Endothelial cell (in vitro differentiated cells): ENCODE measurements around the gene GPN1. TPM values are rescaled to one million over a fixed set of nuclear protein-coding genes. Genes with fewer than 3 reads are reported as not detected.

Experiments
- DNase-seq: peaks from one replicate; pipeline ENCODE4 v3.0.0; 2021; ENCODE audit warnings: low spot score
- H3K27ac Mint-ChIP-seq: one replicate; pipeline ENCODE4 v1.8.0; 2021; ENCODE audit warnings: mixed read lengths, inconsistent platforms; ENCODE audit not compliant: unreplicated experiment
- H3K27me3 Mint-ChIP-seq: one replicate; pipeline ENCODE4 v1.8.0; 2021; ENCODE audit warnings: mild to moderate bottlenecking, moderate library complexity, mixed read lengths, inconsistent platforms; ENCODE audit not compliant: unreplicated experiment
- H3K36me3 Mint-ChIP-seq: one replicate; pipeline ENCODE4 v1.8.0; 2021; ENCODE audit warnings: mild to moderate bottlenecking, low read depth, mixed read lengths, inconsistent platforms; ENCODE audit not compliant: unreplicated experiment
- H3K4me1 Mint-ChIP-seq: one replicate; pipeline ENCODE4 v1.8.0; 2021; ENCODE audit warnings: mild to moderate bottlenecking, mixed read lengths, inconsistent platforms; ENCODE audit not compliant: unreplicated experiment
- H3K4me3 Mint-ChIP-seq: one replicate; pipeline ENCODE4 v1.8.0; 2021; ENCODE audit warnings: mild to moderate bottlenecking, mixed read lengths, inconsistent platforms; ENCODE audit not compliant: unreplicated experiment
- H3K9me3 Mint-ChIP-seq: one replicate; pipeline ENCODE4 v1.8.0; 2021; ENCODE audit warnings: mixed read lengths, inconsistent platforms; ENCODE audit not compliant: unreplicated experiment
- total RNA-seq: library from RNA; stranded (reverse); fragmentation: NEBNext Ultra II Directional; extraction: Animal tissue kit (Norgen Biotek cat#: 25700); gene quantifications from one replicate; pipeline ENCODE4 v1.2.1, GENCODE V29; 2021; ENCODE audit not compliant: unreplicated experiment
- TF ChIP-seq, protein P1 (sequence below): fragments of 200-600 bp; sonication (generic); IDR thresholded peaks from one replicate; pipeline ENCODE4 v1.5.0; 2021; ENCODE audit warnings: antibody characterized with exemption; ENCODE audit not compliant: unreplicated experiment

GPN1 gene
- total RNA-seq, 1 donor from 2014 or later, result 39.7 TPM

DNA sequence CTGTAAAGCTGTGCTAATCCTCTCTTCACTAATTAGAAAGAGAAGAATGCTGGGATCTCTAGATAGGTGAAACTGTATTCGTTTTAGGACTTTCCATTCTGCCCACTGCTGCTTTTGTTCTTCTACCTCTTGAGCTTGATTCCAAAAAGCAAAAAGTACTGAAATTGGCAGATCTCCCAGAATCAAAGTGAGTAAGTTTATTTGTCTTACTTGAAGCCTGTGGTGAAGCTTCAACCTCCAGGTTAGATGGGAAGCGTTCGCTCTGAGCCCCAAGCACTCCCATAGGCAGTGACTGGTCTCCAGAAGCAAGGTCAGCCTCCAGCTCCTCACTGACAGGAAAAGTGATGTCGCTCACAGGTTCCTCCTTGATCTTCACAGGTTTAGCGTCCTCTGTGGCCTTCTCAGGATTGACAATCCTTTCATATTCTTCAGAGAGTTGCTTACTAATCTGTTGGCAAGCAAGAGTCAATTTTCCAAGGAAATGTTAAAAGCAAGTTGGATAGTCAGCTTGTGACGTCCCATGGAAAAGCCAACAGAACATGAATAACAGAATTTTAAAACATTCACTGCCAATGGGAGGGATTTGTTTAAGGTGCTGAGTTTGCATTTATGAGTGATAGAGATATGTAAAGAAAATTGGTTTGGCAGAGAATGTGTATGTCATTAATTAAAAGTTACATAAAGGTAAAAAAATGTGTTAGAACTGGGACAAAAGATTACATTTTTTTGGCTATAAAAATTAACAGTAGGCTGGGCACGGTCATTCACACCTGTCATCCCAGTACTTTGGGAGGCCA, 26.5 kb downstream of the GPN1 start:
- TF ChIP-seq, protein P1, sequence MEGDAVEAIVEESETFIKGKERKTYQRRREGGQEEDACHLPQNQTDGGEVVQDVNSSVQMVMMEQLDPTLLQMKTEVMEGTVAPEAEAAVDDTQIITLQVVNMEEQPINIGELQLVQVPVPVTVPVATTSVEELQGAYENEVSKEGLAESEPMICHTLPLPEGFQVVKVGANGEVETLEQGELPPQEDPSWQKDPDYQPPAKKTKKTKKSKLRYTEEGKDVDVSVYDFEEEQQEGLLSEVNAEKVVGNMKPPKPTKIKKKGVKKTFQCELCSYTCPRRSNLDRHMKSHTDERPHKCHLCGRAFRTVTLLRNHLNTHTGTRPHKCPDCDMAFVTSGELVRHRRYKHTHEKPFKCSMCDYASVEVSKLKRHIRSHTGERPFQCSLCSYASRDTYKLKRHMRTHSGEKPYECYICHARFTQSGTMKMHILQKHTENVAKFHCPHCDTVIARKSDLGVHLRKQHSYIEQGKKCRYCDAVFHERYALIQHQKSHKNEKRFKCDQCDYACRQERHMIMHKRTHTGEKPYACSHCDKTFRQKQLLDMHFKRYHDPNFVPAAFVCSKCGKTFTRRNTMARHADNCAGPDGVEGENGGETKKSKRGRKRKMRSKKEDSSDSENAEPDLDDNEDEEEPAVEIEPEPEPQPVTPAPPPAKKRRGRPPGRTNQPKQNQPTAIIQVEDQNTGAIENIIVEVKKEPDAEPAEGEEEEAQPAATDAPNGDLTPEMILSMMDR, result no peak
- Mint-ChIP-seq H3K4me1 (peaks cover 5% of the 10 kb centered on the region), H3K27ac (no peak overlapping the region), H3K9me3 (no peaks in the 10 kb centered on the region), H3K4me3 (no peak overlapping the region), H3K36me3 (peaks cover 38% of the 10 kb centered on the region), H3K27me3 (no peaks in the 10 kb centered on the region)
- DNase-seq, result no peak

DNA sequence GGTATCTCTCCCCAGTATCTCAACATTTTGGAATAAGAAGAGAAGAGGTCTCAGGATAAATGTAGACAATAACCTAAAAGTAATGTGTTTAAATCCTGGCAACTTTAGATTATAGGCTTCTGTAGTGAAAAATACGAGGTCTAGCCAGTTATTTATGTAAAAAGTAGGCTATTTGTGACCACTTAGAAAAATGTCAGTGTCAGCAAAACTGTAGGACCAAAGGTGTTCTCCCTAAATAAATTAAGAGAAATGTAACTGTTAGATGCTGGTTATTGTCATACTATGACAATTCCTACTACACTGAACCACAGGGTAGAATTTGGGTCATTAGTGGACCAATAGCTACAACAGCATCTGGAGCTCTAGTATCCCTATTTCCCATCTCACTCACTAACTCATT, 32.5 kb downstream of the GPN1 start:
- Mint-ChIP-seq H3K4me1 (peaks cover 26% of the 10 kb centered on the region), H3K27ac (no peak overlapping the region), H3K36me3 (peaks cover 21% of the 10 kb centered on the region), H3K9me3 (no peaks in the 10 kb centered on the region), H3K27me3 (peaks cover 3% of the 10 kb centered on the region), H3K4me3 (peak overlapping the region; percentile 6)
- TF ChIP-seq, protein P1, result no peak
- DNase-seq, result no peak

- peaks cover 17% of the 10 kb centered on the region for H3K36me3 Mint-ChIP-seq
- H3K27me3 Mint-ChIP-seq, result peaks cover 3% of the 10 kb centered on the region
- H3K4me1 Mint-ChIP-seq, result peaks cover 32% of the 10 kb centered on the region
- H3K27ac Mint-ChIP-seq, result peak within 1 kb of the TSS; percentile 99
- H3K4me3 Mint-ChIP-seq, result peak within 1 kb of the TSS; percentile 100
- DNase-seq, result peak; percentile 66
- no peaks in the 10 kb centered on the region for H3K9me3 Mint-ChIP-seq
- TF ChIP-seq, protein P1, result no peak
Observed at GRCh38 chr2:27663285-27664153, 34.7 kb downstream of the GPN1 start, which contains the start of the genes SLC4A1AP and SUPT7L. TSS of gene SLC4A1AP (plus strand) at chr2:27663889. CDS start at chr2:27663915, 26 bp downstream. TSS of gene SUPT7L (minus strand) at chr2:27663614. CDS start at chr2:27662192, 1,422 bp downstream.

GRCh38 chr2:27664154-27664574, 35.3 kb downstream of the GPN1 start:
- peaks cover 32% of the 10 kb centered on the region for H3K4me1 Mint-ChIP-seq
- TF ChIP-seq, protein P1, result no peak
- H3K27ac Mint-ChIP-seq, result peak overlapping the region; percentile 43
- peaks cover 3% of the 10 kb centered on the region for H3K27me3 Mint-ChIP-seq
- H3K4me3 Mint-ChIP-seq, result peak overlapping the region; percentile 100
- H3K36me3 Mint-ChIP-seq, result peaks cover 22% of the 10 kb centered on the region
- DNase-seq, result no peak
- H3K9me3 Mint-ChIP-seq, result no peaks in the 10 kb centered on the region
